Endothelial cell of umbilical vein (primary cell): ENCODE results near the gene RNF5. TPM values are rescaled to one million over a fixed set of nuclear protein-coding genes. Genes with fewer than 3 reads are reported as not detected.

Source experiments
- BruUV-seq: library from RNA; stranded (reverse); fragments of 400-500 nt; replicated peaks from 2 replicates; lab custom pipeline; 2021; lab: Mats Ljungman, UMichigan
- CTCF ChIA-PET: fragments of 300-600, 350-600 bp; sonication (Branson Sonifier 250); formaldehyde crosslinking; loops from one replicate; lab custom pipeline; 2021; ENCODE audit warnings: antibody characterized with exemption, inconsistent platforms; lab: Charles Lee
- POLR2A ChIA-PET: fragments of 300-600, 350-600 bp; sonication (Branson Sonifier 250); formaldehyde crosslinking; loops from one replicate; lab custom pipeline; 2021; ENCODE audit warnings: antibody characterized with exemption, inconsistent platforms; lab: Charles Lee
- DNase-seq: peaks from one replicate; pipeline ENCODE4 v3.0.0-alpha.2; 2011; ENCODE audit warnings: low read depth, low spot score
- FAIRE-seq: peaks from 2 replicates; lab custom pipeline; 2011; peaks lifted over from hg19 to GRCh38; lab: Jason Lieb, UNC
- H2AFZ ChIP-seq: 2 replicates; pipeline ENCODE4 v1.6.0; 2012; ENCODE audit warnings: low read depth, low read length, control low read depth, inconsistent platforms
- H3K27ac ChIP-seq: 2 replicates; pipeline ENCODE4 v1.5.1; 2011; ENCODE audit warnings: low read depth, mild to moderate bottlenecking, control low read depth, low read length, moderate library complexity; ENCODE audit not compliant: insufficient read depth
- H3K27me3 ChIP-seq, 2 experiments: 2 replicates each; pipeline versions ENCODE4 v1.6.0 to v1.6.1; 2011; ENCODE audit warnings: low read length in 2 of 2, mixed read lengths in 1 of 2; ENCODE audit not compliant: control insufficient read depth in 2 of 2, insufficient read depth in 2 of 2
- H3K36me3 ChIP-seq, 2 experiments: 2 replicates in 1 of 2; 3 replicates in 1 of 2; pipeline ENCODE4 v1.5.1; 2011; ENCODE audit warnings: low read length in 2 of 2, mild to moderate bottlenecking in 1 of 2, moderate library complexity in 1 of 2; ENCODE audit not compliant: control insufficient read depth in 2 of 2, insufficient read depth in 2 of 2; ENCODE audit errors: extremely low read depth in 1 of 2
- H3K4me1 ChIP-seq: 3 replicates; pipeline ENCODE4 v1.5.1; 2011; ENCODE audit warnings: mild to moderate bottlenecking, low read length; ENCODE audit not compliant: control insufficient read depth, insufficient read depth; ENCODE audit errors: extremely low read depth
- H3K4me2 ChIP-seq: 2 replicates; pipeline ENCODE4 v1.6.1; 2011; ENCODE audit warnings: low read length, control low read depth, mixed read lengths; ENCODE audit not compliant: insufficient read depth
- H3K4me3 ChIP-seq, 3 experiments: fragments of 200-600 bp in 1 of 3; sonication (generic), shearing (Covaris generic) in 1 of 3; replicated peaks in 1 of 3; 2 replicates each; pipeline ENCODE4 v1.5.1; 2011 to 2016; ENCODE audit warnings: control low read depth in 3 of 3, low read length in 3 of 3, mild to moderate bottlenecking in 2 of 3, inconsistent platforms in 1 of 3, low read depth in 1 of 3, moderate library complexity in 1 of 3; ENCODE audit not compliant: insufficient read depth in 1 of 3
- H3K79me2 ChIP-seq: 2 replicates; pipeline ENCODE4 v1.6.0; 2012; ENCODE audit warnings: low read length, inconsistent platforms; ENCODE audit not compliant: control insufficient read depth, insufficient read depth
- H3K9ac ChIP-seq: replicated peaks from 2 replicates; pipeline ENCODE3; 2011; ENCODE audit warnings: low read length, control low read depth; ENCODE audit not compliant: insufficient read depth; ENCODE audit errors: extremely low read depth
- H3K9me1 ChIP-seq: replicated peaks from 3 replicates; pipeline ENCODE4 v1.6.0; 2011; ENCODE audit warnings: mild to moderate bottlenecking, low read length; ENCODE audit not compliant: control insufficient read depth, insufficient read depth; ENCODE audit errors: extremely low read depth
- H3K9me3 ChIP-seq: replicated peaks from 2 replicates; pipeline ENCODE4 v1.5.1; 2012; ENCODE audit warnings: low read length, inconsistent platforms; ENCODE audit not compliant: control insufficient read depth, insufficient read depth
- H4K20me1 ChIP-seq: replicated peaks from 2 replicates; pipeline ENCODE3; 2011; ENCODE audit warnings: mild to moderate bottlenecking, low read length; ENCODE audit not compliant: control insufficient read depth, insufficient read depth; ENCODE audit errors: extremely low read depth
- CTCF ChIP-seq, 2 donors: IDR thresholded peaks; 1 replicate in 1 of 2; 2 replicates in 1 of 2; pipeline ENCODE4 v1.5.1; 2011; ENCODE audit warnings: low read length in 2 of 2, mild to moderate bottlenecking in 2 of 2, moderate library complexity in 2 of 2, control low read depth in 1 of 2, inconsistent platforms in 1 of 2, low read depth in 1 of 2; ENCODE audit not compliant: insufficient read depth in 1 of 2; ENCODE audit errors: extremely low read depth in 1 of 2
- EZH2 ChIP-seq: IDR thresholded peaks from 2 replicates; pipeline ENCODE4 v1.6.1; 2012; ENCODE audit warnings: borderline replicate concordance, low read depth, mild to moderate bottlenecking, moderate library complexity, low read length, inconsistent platforms; ENCODE audit not compliant: severe bottlenecking
- FOS ChIP-seq: IDR thresholded peaks from 2 replicates; pipeline ENCODE4 v1.6.1; 2011; ENCODE audit warnings: mild to moderate bottlenecking, low read length, moderate library complexity, borderline replicate concordance; ENCODE audit not compliant: insufficient read depth
- GATA2 ChIP-seq: IDR thresholded peaks from 2 replicates; pipeline ENCODE4 v1.7.0; 2011; ENCODE audit warnings: low read depth, mild to moderate bottlenecking, moderate library complexity, mixed read lengths, low read length; ENCODE audit not compliant: insufficient read length, insufficient read depth
- JUN ChIP-seq: IDR thresholded peaks from 2 replicates; pipeline ENCODE4 v1.6.1; 2011; ENCODE audit warnings: borderline replicate concordance, low read depth; ENCODE audit not compliant: insufficient read length, insufficient read depth
- MAX ChIP-seq: IDR thresholded peaks from 2 replicates; pipeline ENCODE4 v1.6.1; 2011; ENCODE audit not compliant: insufficient read depth, insufficient read length
- MYC ChIP-seq: IDR thresholded peaks from one replicate; pipeline ENCODE4 v1.6.1; 2011; ENCODE audit warnings: mild to moderate bottlenecking, low read depth, low read length
- POLR2A ChIP-seq: IDR thresholded peaks from 2 replicates; pipeline ENCODE4 v1.6.1; 2012; ENCODE audit warnings: low read depth, mild to moderate bottlenecking, control low read depth, low read length
- POLR2AphosphoS5 ChIP-seq: IDR thresholded peaks from 2 replicates; pipeline ENCODE4 v1.6.1; 2012; ENCODE audit warnings: low read depth, mild to moderate bottlenecking, control low read depth, low read length, moderate library complexity; ENCODE audit not compliant: insufficient read depth
- dilution Hi-C: fragments of 300-500 bp; cut with MboI; formaldehyde crosslinking; loops from one replicate; pipeline ENCODE4 v1.15.0; 2019; ENCODE audit warnings: low sequenced_read_pairs; ENCODE audit not compliant: extremely low pct_ligation_motif_present
- intact Hi-C: fragments of 100-400 bp; cut with micrococcal nuclease; formaldehyde crosslinking; loops from one replicate; pipeline ENCODE4 v1.10.0; 2022
- polyA plus RNA-seq, 4 experiments: library from polyadenylated mRNA; depleted of rRNA in 3 of 4; stranded (reverse) in 3 of 4; unstranded in 1 of 4; fragments of >200 nt; gene quantifications; 2 replicates each; pipeline versions ENCODE4 v1.2.1 to v1.2.3, GENCODE V29; 2011 to 2012; ENCODE audit warnings: missing spikeins in 1 of 4
- total RNA-seq: library from RNA; stranded (reverse); gene quantifications from 2 replicates; pipeline ENCODE4 v1.2.3, GENCODE V29; 2021

Gene RNF5
- total and polyA plus RNA-seq, 2 donors (not counting 3 experiments of a cell fraction or from before 2014, with no cell fraction given) = 49.2 to 100 TPM

- H3K36me3 ChIP-seq = peaks cover 0 to 16% of the 10 kb centered on the region in 2 experiments
- ChIA-PET POLR2A (interaction anchor here (1.0 kb wide), 1 partner anchor 12 kb away, joined by 5 read pairs; no protein-coding TSS in a partner anchor), CTCF (interaction anchor here (1.0 to 1.8 kb wide), 3 partner anchors 12 to 62 kb away, joined by 3 to 6 read pairs (median 3); partner anchors contain the start of genes ATF6B and FKBPL)
- H4K20me1 ChIP-seq = no peaks in the 10 kb centered on the region
- peaks cover 23% of the 10 kb centered on the region for H3K79me2 ChIP-seq
- BruUV-seq = no TSS peak
- FAIRE-seq (no peak), DNase-seq (no peak)
- H3K9me1 ChIP-seq = no peaks in the 10 kb centered on the region
- H3K27ac ChIP-seq = peak overlapping the region; percentile 51
- peak overlapping the region; percentile 32 to 83 (median 73) for H3K4me3 ChIP-seq
- no peaks in the 10 kb centered on the region for H3K9me3 ChIP-seq
- H3K27me3 ChIP-seq = no peaks in the 10 kb centered on the region
- H3K4me2 ChIP-seq = peak overlapping the region; percentile 89
- H2AFZ ChIP-seq = no peak overlapping the region
- no peak for TF ChIP-seq CTCF (IDR thresholded peaks at IDR 0.05; ENCODE audit: extremely low read depth in 1 of 2, insufficient read depth in 1 of 2, low read depth in 1 of 2, low read length in 2 of 2)
- TF ChIP-seq JUN = no peak
- TF ChIP-seq FOS = no peak
- TF ChIP-seq MYC = no peak
- TF ChIP-seq GATA2 = no peak
- TF ChIP-seq POLR2A = no peak
- no peak for TF ChIP-seq MAX
- no peak for TF ChIP-seq EZH2
- no peak for TF ChIP-seq POLR2AphosphoS5
- peak overlapping the region; percentile 66 for H3K9ac ChIP-seq
- dilution Hi-C loops (no loop called here), intact Hi-C loops (loop anchor here (1.0 to 10.0 kb wide), 4 partner anchors 11 to 525 kb away; partner anchors contain the start of genes ATF6B, C6orf47, CSNK2B and GPANK1)
- H3K4me1 ChIP-seq = peaks cover 42% of the 10 kb centered on the region
These were observed 11.5 kb downstream of the RNF5 start for GRCh38 chr6:32189742-32190053.
